HG03342 (cell line): ENCODE results near the gene GDPD5.

Experiments
- ATAC-seq: cut with Tn5 transposase; IDR thresholded peaks from one replicate; pipeline ENCODE4 v1.9.1; 2021; ENCODE audit warnings: mild to moderate bottlenecking, moderate library complexity; ENCODE audit not compliant: unreplicated experiment

Gene GDPD5

GRCh38 chr11:75516886-75517285 lies 8.9 kb downstream of the GDPD5 start:
- no peak for ATAC-seq

GRCh38 chr11:75516140-75516539 lies 9.6 kb downstream of the GDPD5 start:
- no peak for ATAC-seq

DNA sequence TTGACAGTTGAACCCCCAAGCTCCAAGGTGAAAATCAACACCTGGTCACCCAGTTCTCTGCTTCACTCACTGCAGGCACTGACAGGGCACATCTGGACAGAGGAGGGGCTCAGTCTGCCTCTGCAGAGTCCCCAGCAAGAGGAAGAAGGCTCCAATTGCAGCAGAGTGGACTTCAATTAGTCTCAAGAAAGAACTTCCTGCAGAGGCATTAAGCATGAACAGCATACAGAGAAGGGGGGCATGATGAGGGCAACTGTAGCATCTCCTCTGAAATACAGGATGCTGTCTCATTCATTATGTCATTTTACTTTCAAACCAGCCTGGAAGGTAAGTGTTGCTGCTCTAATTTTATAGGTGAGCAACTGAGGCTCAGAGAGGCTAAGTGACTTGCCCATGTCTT lies 11.1 kb downstream of the GDPD5 start:
- ATAC-seq = no peak

DNA sequence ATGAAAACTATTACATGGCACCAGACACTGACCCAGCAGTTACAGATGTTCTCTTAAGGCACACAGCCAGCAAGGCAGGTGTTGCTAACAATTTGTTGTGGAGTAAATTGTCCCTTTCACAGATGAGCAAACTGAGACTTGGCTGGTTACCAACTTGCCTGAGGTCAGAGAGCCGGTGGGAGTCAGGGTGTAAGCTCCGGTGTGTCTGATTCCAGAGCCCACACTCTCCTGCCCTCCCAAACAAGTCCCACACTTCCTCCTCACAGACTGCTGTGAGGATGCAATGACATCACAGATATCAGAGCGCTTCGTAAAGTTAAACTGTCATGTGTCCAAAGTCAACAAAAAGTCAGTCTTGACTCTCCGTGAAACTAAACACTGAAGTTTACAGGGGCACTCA lies 12.5 kb downstream of the GDPD5 start:
- no peak for ATAC-seq

GRCh38 chr11:75510723-75511019 lies 15.1 kb downstream of the GDPD5 start:
- no peak for ATAC-seq

GRCh38 chr11:75510004-75510722 lies 15.6 kb downstream of the GDPD5 start:
- ATAC-seq = no peak

GRCh38 chr11:75509020-75509720 lies 16.6 kb downstream of the GDPD5 start:
- ATAC-seq = no peak

GRCh38 chr11:75508051-75508561 lies 17.6 kb downstream of the GDPD5 start:
- peak; percentile 51 for ATAC-seq

DNA sequence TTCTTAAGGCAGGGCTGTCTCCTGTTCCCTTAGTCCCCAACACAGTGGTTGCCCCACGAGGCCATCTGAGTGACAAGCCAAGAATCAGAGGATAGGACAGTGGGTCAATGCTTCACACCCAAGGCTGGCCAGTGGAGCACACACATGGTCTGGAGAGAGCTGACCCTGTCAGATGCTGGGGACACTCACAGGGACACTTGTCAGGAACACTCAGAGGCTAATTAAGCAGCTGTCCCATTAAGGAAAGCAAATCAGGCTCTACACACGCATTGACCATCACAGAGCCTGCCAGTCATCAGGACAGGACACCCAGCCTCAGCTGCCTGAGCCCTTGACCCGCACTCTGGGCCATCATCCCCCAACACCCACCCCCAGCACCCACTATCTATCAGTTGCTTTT lies 18.2 kb downstream of the GDPD5 start:
- ATAC-seq = no peak

GRCh38 chr11:75506827-75507226 lies 18.9 kb downstream of the GDPD5 start:
- ATAC-seq = no peak

GRCh38 chr11:75505916-75506692 lies 19.6 kb downstream of the GDPD5 start:
- no peak for ATAC-seq

DNA sequence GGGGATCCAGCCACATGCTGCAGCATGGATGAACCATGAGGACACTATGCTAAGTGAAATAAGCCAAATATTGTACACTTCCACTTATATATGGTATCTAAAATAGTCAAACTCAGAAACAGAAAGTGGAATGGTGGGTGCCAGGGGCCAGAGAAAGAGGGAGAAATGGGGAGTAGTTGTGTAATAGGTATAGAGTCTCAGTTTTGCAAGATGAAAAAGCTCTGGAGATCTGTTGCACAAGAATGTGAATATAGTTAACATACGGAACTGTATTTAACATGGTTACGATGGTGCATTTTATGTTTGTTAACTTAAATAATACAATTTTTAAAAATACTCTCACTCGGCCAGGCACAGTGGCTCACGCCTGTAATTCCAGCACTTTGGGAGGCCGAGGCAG lies 21.2 kb downstream of the GDPD5 start:
- no peak for ATAC-seq

- no peak for ATAC-seq
Observed at GRCh38 chr11:75503531-75504099, 22.1 kb downstream of the GDPD5 start.

DNA sequence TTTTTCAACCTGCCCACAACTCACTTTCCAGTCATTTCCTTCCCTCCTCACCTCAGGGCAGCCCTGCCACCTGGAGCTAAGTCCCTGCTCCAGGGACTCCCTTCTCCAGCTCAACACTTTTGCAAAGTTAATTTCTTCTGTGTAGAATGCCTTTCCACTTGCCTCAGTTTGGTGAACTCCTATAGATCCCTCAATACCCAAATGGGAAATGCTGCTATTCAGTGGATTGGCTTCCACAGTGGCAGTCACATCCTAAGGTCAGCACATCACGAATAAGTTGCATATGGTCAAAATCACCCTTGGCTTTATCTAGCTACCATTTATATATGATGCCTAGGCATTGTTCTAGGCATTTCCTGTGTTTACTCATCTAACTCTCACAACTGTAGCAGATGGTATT lies 23.6 kb downstream of the GDPD5 start:
- ATAC-seq = no peak

- no peak for ATAC-seq
Observed at GRCh38 chr11:75500742-75501141, 25.0 kb downstream of the GDPD5 start.

- ATAC-seq = no peak
Observed at GRCh38 chr11:75499423-75500190, 26.1 kb downstream of the GDPD5 start.

- no peak for ATAC-seq
Observed at GRCh38 chr11:75498556-75499255, 27.0 kb downstream of the GDPD5 start.

DNA sequence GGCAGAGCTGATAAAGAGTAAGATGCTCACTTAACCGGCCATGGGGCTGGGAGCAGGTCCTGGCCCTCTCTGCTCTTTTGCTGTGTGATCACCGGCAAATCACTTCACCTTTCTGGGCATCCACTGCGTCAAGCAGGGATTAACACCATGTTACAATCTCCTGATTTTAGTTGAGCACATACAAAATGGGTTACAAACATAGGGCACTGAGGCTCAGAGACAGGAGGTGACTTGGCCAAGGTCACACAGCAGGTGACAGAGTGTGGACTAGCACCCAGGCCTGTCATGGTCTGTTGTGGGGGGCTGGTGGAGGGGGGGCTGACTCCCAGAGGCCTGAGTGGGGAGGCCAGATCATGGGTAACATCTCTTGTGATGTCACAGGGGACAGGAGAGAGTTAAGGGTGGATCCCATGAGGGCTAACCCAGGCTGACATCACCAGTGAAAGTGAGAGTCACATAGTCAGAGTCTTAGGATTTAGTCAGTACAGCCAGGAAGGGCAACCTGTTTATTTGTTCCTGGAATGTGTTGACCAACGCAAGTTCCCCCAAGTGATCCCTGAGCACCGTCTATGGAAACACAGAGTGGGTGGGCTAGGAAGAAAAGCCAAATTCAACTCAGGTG lies 27.8 kb downstream of the GDPD5 start:
- no peak for ATAC-seq

- ATAC-seq = no peak
Observed at GRCh38 chr11:75496305-75496752, 29.4 kb downstream of the GDPD5 start.
